SHP77 (cell line): ENCODE measurements around the gene CD36.

ENCODE experiments used
- DNase-seq, 2 experiments: peaks; one replicate each; lab custom pipeline; 2025; lab: John Stamatoyannopoulos, UW

Gene CD36

GRCh38 chr7:80705130-80705781, 66.8 kb downstream of the CD36 start:
- DNase-seq, result no peak

- no peak for DNase-seq
Measured at GRCh38 chr7:80707318-80707717, 68.9 kb downstream of the CD36 start.

DNA sequence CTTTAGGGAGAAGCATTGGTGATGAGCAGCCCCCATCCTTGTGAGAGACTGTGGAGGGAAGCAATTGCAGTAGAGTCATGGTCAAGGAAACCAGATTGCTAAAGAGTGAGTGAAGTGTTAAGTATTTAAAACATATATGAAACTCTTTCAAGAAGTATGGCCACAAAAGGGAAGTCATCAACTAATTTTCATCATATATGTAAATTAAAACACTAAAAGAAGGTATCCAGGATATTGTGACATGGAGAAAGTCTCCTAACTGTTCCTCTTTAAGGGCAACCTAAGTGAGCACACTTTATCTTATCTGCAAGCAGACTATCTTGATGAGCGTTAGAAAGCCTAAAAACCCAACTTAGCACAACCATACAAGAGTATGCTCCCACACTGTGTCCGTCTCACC, 69.7 kb downstream of the CD36 start:
- DNase-seq, result no peak

DNA sequence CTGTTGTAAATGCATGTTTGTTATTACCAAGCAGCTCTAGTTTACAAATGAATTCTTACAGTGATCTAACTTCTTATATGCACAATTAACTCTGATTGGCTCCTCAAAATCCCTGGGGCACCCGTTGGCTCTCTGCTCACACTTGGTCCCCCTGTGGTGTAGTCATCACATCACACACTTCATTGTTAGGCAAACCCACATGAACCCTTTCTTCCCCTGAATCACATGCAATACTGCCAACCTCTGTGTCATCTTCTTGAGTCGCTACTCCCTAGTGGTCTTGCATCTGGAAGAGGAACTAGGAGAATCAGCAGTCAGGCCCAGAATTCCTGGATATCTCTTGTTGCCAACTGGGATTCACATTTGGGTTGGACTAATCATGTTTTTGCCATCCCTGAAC, 73.1 kb downstream of the CD36 start:
- no peak for DNase-seq

DNA sequence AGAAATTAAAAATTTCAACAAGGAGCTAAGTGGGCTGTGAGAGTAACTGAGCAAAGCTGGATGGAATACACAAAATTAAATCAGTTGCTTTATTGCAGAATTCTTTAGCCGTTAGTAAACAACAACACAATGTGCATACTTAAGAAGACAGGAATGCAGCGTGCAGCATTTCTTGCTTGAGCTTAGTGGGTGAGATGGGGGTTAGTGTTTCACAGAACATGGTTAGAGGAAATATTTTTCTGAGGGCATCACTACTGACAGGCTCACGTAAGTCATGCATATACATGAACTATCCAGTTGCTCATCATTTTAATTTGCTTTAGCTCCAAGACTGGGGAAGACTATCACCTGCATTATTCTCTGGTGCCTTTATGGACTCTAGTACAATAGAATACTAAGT, 80.8 kb downstream of the CD36 start:
- no peak for DNase-seq

GRCh38 chr7:80720146-80720545, 81.7 kb downstream of the CD36 start:
- DNase-seq, result no peak

DNA sequence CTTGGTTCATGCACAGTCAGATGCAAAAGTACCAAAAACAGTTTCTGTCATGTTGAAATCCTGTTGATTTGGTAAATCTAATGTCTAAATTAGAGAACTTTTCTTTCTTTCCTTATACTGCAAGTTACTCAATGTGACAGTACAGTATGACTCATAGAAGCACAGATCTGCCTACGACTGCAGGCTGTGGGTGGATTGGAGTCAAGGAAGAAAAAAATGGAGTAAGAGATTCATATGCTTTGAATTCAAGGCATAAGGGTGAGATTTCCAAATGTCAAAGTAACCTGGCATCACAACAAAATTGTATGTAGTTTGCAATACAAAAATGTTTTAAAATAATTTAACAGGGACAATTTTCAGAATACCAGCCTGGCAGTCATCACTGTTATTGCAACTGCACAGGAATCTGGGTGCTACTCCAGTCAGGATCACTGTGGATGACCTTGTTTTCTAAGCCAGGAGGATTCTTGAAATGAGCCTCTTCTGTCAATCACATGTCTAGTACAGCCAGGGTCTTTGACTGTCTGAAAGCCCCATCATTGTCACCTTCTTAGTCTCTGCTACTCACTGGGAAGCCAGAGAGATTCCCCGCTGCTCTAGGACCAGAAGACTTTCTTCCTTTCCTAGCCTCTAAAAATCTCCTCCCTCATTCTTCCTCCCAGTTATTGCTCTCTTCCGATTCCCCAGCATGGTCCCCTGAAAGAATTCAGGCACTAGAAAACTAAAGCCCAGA, 83.6 kb downstream of the CD36 start:
- DNase-seq, result no peak

GRCh38 chr7:80722616-80723195, 84.3 kb downstream of the CD36 start:
- no peak for DNase-seq

- no peak for DNase-seq
Measured at GRCh38 chr7:80724249-80724871, 85.9 kb downstream of the CD36 start.

DNA sequence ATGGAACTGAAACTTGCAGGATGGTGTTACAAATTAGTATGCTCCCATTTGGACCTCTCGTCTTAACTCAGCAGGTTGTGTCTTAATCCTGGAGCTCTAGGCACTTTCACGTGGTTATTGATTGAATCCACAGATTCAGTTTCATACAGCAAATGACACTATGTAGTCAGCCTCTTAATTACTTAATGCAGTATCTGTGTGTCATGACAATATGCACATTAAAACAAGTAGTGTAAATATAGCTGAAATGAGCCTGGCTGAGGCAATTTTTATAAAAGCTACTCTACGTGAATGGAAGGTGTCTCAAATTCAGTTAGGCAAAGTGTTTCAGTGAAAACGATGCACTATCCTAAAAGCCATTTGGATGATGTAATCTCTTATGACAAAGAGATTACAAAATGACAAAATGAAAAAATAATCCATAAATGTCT, 86.8 kb downstream of the CD36 start:
- DNase-seq, result no peak
